B cell (primary cell): ENCODE results near the gene PPTC7. TPM values are rescaled to one million over a fixed set of nuclear protein-coding genes. Genes with fewer than 3 reads are reported as not detected.
A peak's percentile ranks its signal among the peaks of the same experiment; 100 is the strongest.

Experiments used
- ATAC-seq: fragments of 200-7000 bp; cut with Tn5 transposase; one replicate; pipeline ENCODE4 v1.10.0; 2021; ENCODE audit warnings: low read depth, mild to moderate bottlenecking, moderate number of reproducible peaks, moderate library complexity
- CTCF ChIA-PET: fragments of 350-600 bp; sonication (Branson Sonifier 250); formaldehyde crosslinking; loops from one replicate; lab custom pipeline; 2021; ENCODE audit warnings: antibody characterized with exemption, inconsistent platforms; lab: Charles Lee
- POLR2A ChIA-PET: fragments of 350-600 bp; sonication (Branson Sonifier 250); formaldehyde crosslinking; loops from one replicate; lab custom pipeline; 2021; ENCODE audit warnings: antibody characterized with exemption; lab: Charles Lee
- DNase-seq: peaks from one replicate; pipeline ENCODE4 v3.0.0; 2013
- H2AFZ ChIP-seq: 2 replicates; pipeline ENCODE4 v1.6.1; 2012; ENCODE audit warnings: mild to moderate bottlenecking, low read depth, low read length; ENCODE audit not compliant: insufficient read depth, poor library complexity, severe bottlenecking
- H3K27ac ChIP-seq, 2 donors: 1 replicate in 1 of 2; 2 replicates in 1 of 2; pipeline ENCODE4 v1.5.1; 2012 to 2013; ENCODE audit warnings: low read length in 2 of 2, mild to moderate bottlenecking in 2 of 2, moderate library complexity in 1 of 2
- H3K27me3 ChIP-seq, 4 experiments: fragments of 200-600 bp in 1 of 4; sonication (generic) in 1 of 4; replicated peaks in 1 of 4; 1 replicate in 2 of 4; 2 replicates in 2 of 4; pipeline versions ENCODE4 v1.6.1 to v1.7.0; 2013 to 2016; ENCODE audit warnings: low read length in 3 of 4, mild to moderate bottlenecking in 2 of 4, mixed read lengths in 1 of 4, moderate library complexity in 1 of 4; ENCODE audit not compliant: insufficient read depth in 4 of 4, control insufficient read depth in 3 of 4; ENCODE audit errors: control extremely low read depth in 1 of 4
- H3K36me3 ChIP-seq, 2 experiments: replicated peaks in 1 of 2; 1 replicate in 1 of 2; 2 replicates in 1 of 2; pipeline versions ENCODE4 v1.6.1 to v1.7.1; 2013; ENCODE audit warnings: low read length in 1 of 2; ENCODE audit not compliant: insufficient read depth in 2 of 2, control insufficient read depth in 1 of 2; ENCODE audit errors: control extremely low read depth in 1 of 2, extremely low read depth in 1 of 2
- H3K4me1 ChIP-seq, 2 donors: fragments of 200-600 bp in 1 of 2; sonication (generic) in 1 of 2; 1 replicate in 1 of 2; 2 replicates in 1 of 2; pipeline versions ENCODE4 v1.5.1 to v1.6.1; 2013 to 2017; ENCODE audit warnings: low read length in 2 of 2; ENCODE audit not compliant: control insufficient read depth in 2 of 2, insufficient read depth in 2 of 2
- H3K4me2 ChIP-seq: replicated peaks from 2 replicates; pipeline ENCODE3; 2012; ENCODE audit warnings: mild to moderate bottlenecking, low read depth, low read length; ENCODE audit not compliant: poor library complexity, severe bottlenecking
- H3K4me3 ChIP-seq, 5 experiments: fragments of 200-600 bp in 1 of 5; sonication (generic) in 1 of 5; 1 replicate in 3 of 5; 2 replicates in 2 of 5; pipeline versions ENCODE4 v1.5.1 to v1.7.0; 2011 to 2016; ENCODE audit warnings: low read length in 4 of 5, mild to moderate bottlenecking in 4 of 5, low read depth in 2 of 5, control low read depth in 1 of 5, moderate library complexity in 1 of 5; ENCODE audit not compliant: insufficient read depth in 1 of 5; ENCODE audit errors: control extremely low read depth in 1 of 5, extremely low read depth in 1 of 5
- H3K79me2 ChIP-seq: fragments of 200-600 bp; sonication (generic); one replicate; pipeline ENCODE4 v1.6.0; 2016; ENCODE audit warnings: low read length; ENCODE audit not compliant: control insufficient read depth, insufficient read depth
- H3K9ac ChIP-seq: fragments of 200-600 bp; sonication (generic); 2 replicates; pipeline ENCODE4 v1.6.1; 2017; ENCODE audit warnings: mild to moderate bottlenecking, low read length, moderate library complexity
- H3K9me3 ChIP-seq, 3 donors: one replicate each; pipeline versions ENCODE4 v1.6.1 to v1.7.1; 2013; ENCODE audit warnings: low read length in 2 of 3; ENCODE audit not compliant: control insufficient read depth in 2 of 3, insufficient read depth in 1 of 3; ENCODE audit errors: control extremely low read depth in 1 of 3
- H4K20me1 ChIP-seq: 2 replicates; pipeline ENCODE4 v1.6.0; 2012; ENCODE audit warnings: mild to moderate bottlenecking, low read length; ENCODE audit not compliant: insufficient read depth, control insufficient read depth, poor library complexity, severe bottlenecking
- H3K27ac Mint-ChIP-seq: one replicate; pipeline ENCODE4 v1.8.0; 2021; ENCODE audit warnings: mixed read lengths
- H3K27me3 Mint-ChIP-seq: one replicate; pipeline ENCODE4 v1.8.0; 2021; ENCODE audit warnings: mixed read lengths
- H3K4me1 Mint-ChIP-seq: one replicate; pipeline ENCODE4 v1.8.0; 2021; ENCODE audit warnings: mixed read lengths
- H3K4me3 Mint-ChIP-seq: one replicate; pipeline ENCODE4 v1.8.0; 2021; ENCODE audit warnings: mixed read lengths
- H3K9me3 Mint-ChIP-seq: one replicate; pipeline ENCODE4 v1.8.0; 2022; ENCODE audit warnings: mixed read lengths; ENCODE audit not compliant: insufficient read depth
- EZH2 ChIP-seq: IDR thresholded peaks from 2 replicates; pipeline ENCODE4 v1.6.1; 2012; ENCODE audit warnings: borderline replicate concordance, low read depth, mild to moderate bottlenecking, moderate library complexity, low read length; ENCODE audit not compliant: insufficient read depth, poor library complexity, severe bottlenecking
- WGBS: methylation state at CpG from one replicate; pipeline ENCODE4 v1.1.5; 2013; ENCODE audit warnings: missing lambda C conversion rate; ENCODE audit not compliant: insufficient coverage; 5-methylcytosine and 5-hydroxymethylcytosine counted together
- intact Hi-C: fragments of 100-400 bp; cut with micrococcal nuclease; formaldehyde crosslinking; loops from one replicate; pipeline ENCODE4 v1.10.0; 2022
- polyA plus RNA-seq: library from polyadenylated mRNA; depleted of rRNA; stranded (reverse); fragments of >200 nt; gene quantifications from 2 replicates; pipeline ENCODE4 v1.2.3, GENCODE V29; 2012
- total RNA-seq, 2 donors: library from RNA; stranded (reverse); fragments of 120-200 nt in 1 of 2; gene quantifications; 1 replicate in 1 of 2; 2 replicates in 1 of 2; pipeline versions ENCODE4 v1.2.3 to v1.2.4, GENCODE V29; 2013 to 2022
- TF ChIP-seq, protein P1 (sequence below): fragments of 200-600 bp; IDR thresholded peaks from one replicate; pipeline ENCODE4 v1.8.0; 2022; ENCODE audit warnings: antibody characterized with exemption, mild to moderate bottlenecking

The PPTC7 gene
- total and polyA plus RNA-seq, 2 donors (not counting 1 experiment from before 2014, with no cell fraction given) = 20.7 to 44.9 TPM

GRCh38 chr12:110550981-110551380 lies 32.1 kb downstream of the PPTC7 start:
- peaks cover 98% of the 10 kb centered on the region for H3K79me2 ChIP-seq
- H3K27me3 Mint-ChIP-seq = no peaks in the 10 kb centered on the region
- TF ChIP-seq, protein P1, sequence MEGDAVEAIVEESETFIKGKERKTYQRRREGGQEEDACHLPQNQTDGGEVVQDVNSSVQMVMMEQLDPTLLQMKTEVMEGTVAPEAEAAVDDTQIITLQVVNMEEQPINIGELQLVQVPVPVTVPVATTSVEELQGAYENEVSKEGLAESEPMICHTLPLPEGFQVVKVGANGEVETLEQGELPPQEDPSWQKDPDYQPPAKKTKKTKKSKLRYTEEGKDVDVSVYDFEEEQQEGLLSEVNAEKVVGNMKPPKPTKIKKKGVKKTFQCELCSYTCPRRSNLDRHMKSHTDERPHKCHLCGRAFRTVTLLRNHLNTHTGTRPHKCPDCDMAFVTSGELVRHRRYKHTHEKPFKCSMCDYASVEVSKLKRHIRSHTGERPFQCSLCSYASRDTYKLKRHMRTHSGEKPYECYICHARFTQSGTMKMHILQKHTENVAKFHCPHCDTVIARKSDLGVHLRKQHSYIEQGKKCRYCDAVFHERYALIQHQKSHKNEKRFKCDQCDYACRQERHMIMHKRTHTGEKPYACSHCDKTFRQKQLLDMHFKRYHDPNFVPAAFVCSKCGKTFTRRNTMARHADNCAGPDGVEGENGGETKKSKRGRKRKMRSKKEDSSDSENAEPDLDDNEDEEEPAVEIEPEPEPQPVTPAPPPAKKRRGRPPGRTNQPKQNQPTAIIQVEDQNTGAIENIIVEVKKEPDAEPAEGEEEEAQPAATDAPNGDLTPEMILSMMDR = no peak
- no peak for TF ChIP-seq EZH2
- no peak overlapping the region for H3K9ac ChIP-seq
- peaks cover 10 to 40% of the 10 kb centered on the region in 2 experiments for H3K36me3 ChIP-seq
- ATAC-seq (no peak), DNase-seq (no peak)
- no peak overlapping the region for H3K27ac ChIP-seq
- peaks cover 32% of the 10 kb centered on the region for H3K4me1 Mint-ChIP-seq
- POLR2A ChIA-PET = interaction anchor here (2.9 kb wide), 1 partner anchor 50 kb away, joined by 9 read pairs; no protein-coding TSS in a partner anchor
- H3K9me3 ChIP-seq = no peaks in the 10 kb centered on the region
- no peaks in the 10 kb centered on the region for H3K27me3 ChIP-seq
- H3K27ac Mint-ChIP-seq = no peak overlapping the region
- no CpG with 5 or more reads among the region's 4 CpGs for WGBS
- H2AFZ ChIP-seq = no peak overlapping the region
- H4K20me1 ChIP-seq = peaks cover 60% of the 10 kb centered on the region
- H3K4me3 ChIP-seq = no peak overlapping the region
- no peaks in the 10 kb centered on the region for H3K9me3 Mint-ChIP-seq
- CTCF ChIA-PET = interaction anchor here (1.5 to 8.9 kb wide), 12 partner anchors 11 to 275 kb away, joined by 4 to 274 read pairs (median 8); partner anchors contain the start of genes ARPC3, FAM216A and GPN3
- H3K4me1 ChIP-seq = peaks cover 7 to 9% of the 10 kb centered on the region in 2 donors
- no peak overlapping the region for H3K4me3 Mint-ChIP-seq
- H3K4me2 ChIP-seq = no peak overlapping the region
- intact Hi-C loops = loop anchor here (5.0 kb wide), 1 partner anchor 99 kb away; the partner anchor contains the start of gene ARPC3

GRCh38 chr12:110549716-110550115 lies 33.4 kb downstream of the PPTC7 start:
- 100% methylated on average over 2 of the region's 2 CpGs for WGBS
- Mint-ChIP-seq H3K4me3 (no peak overlapping the region), H3K9me3 (no peaks in the 10 kb centered on the region), H3K27me3 (no peaks in the 10 kb centered on the region), H3K4me1 (peaks cover 26% of the 10 kb centered on the region), H3K27ac (no peak overlapping the region)
- intact Hi-C loops = loop anchor here (5.0 kb wide), 2 partner anchors 33 to 97 kb away; partner anchors contain the start of genes ARPC3 and PPTC7
- no peak for DNase-seq
- POLR2A ChIA-PET = interaction anchor here (0.7 kb wide), 1 partner anchor 64 kb away, joined by 7 read pairs; the partner anchor contains the start of gene TCTN1
- Histone ChIP-seq H3K9ac (no peak overlapping the region), H3K27ac (peak overlapping the region in 1 of 2 donors; percentile 42), H3K79me2 (peaks cover 98% of the 10 kb centered on the region), H3K36me3 (peaks cover 10 to 49% of the 10 kb centered on the region in 2 experiments), H3K4me1 (peaks cover 3 to 5% of the 10 kb centered on the region in 2 donors), H3K4me3 (no peak overlapping the region), H3K4me2 (no peak overlapping the region), H3K9me3 (no peaks in the 10 kb centered on the region), H2AFZ (no peak overlapping the region), H4K20me1 (peaks cover 51% of the 10 kb centered on the region), H3K27me3 (no peaks in the 10 kb centered on the region)
- no peak for ATAC-seq
- no peak for TF ChIP-seq EZH2
- TF ChIP-seq, protein P1 = no peak
- CTCF ChIA-PET = interaction anchor here (1.1 to 8.9 kb wide), 8 partner anchors 12 to 277 kb away, joined by 3 to 274 read pairs (median 4); partner anchors contain the start of genes ARPC3, FAM216A and GPN3
